ENCODE measurements around the gene COL5A1.

The COL5A1 gene

GRCh38 chr9:134839455-134840125 lies 198.0 kb downstream of the COL5A1 start:
- no peak for DNase-seq (ENCODE audit: low read depth, low spot score)
- no peaks in the 10 kb centered on the region for H3K9me3 ChIP-seq (ENCODE audit: insufficient read depth, low read length)
- H3K4me3 ChIP-seq (ENCODE audit: insufficient read length, low read depth), result no peak overlapping the region
- TF ChIP-seq YY1 (IDR thresholded peaks at IDR 0.05; ENCODE audit: insufficient read depth, insufficient read length) (no peak), SUZ12 (IDR thresholded peaks at IDR 0.05; ENCODE audit: extremely low read depth, insufficient read depth, insufficient read length) (no peak), ZNF274 (IDR thresholded peaks at IDR 0.05; ENCODE audit: low read depth, low read length) (no peak)
- peak overlapping the region; percentile 9 for H3K9ac ChIP-seq (ENCODE audit: insufficient read length, low read depth)
- H3K27me3 ChIP-seq (ENCODE audit: insufficient read depth, insufficient read length), result no peaks in the 10 kb centered on the region
- peaks cover 8% of the 10 kb centered on the region for H3K4me1 ChIP-seq (ENCODE audit: insufficient read depth, insufficient read length)
- peaks cover 71% of the 10 kb centered on the region for H3K36me3 ChIP-seq (ENCODE audit: insufficient read depth, insufficient read length, low read length)

DNA sequence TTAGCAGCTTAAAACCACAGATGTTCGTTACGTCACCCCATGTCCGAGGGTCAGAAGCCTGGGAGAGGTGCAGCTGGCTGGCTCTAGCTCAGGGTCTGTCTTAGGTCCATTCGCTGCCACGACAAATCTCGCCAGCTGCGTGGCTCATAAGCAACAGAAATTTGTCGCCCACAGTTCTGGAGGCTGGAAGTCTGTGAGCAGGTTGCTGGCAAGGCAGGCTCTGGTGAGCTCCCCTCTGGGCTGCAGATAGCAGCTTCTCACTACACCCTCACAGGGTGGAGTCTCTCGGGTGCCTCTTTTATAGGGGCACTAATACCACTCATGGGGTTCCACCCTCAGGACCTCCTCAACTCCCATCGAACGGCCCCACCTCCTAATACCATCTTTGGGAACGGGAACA lies 198.9 kb downstream of the COL5A1 start:
- Histone ChIP-seq H3K4me3 (ENCODE audit: insufficient read length, low read depth) (no peak overlapping the region), H3K9ac (ENCODE audit: insufficient read length, low read depth) (no peak overlapping the region), H3K27me3 (ENCODE audit: insufficient read depth, insufficient read length) (no peaks in the 10 kb centered on the region), H3K4me1 (ENCODE audit: insufficient read depth, insufficient read length) (peaks cover 7% of the 10 kb centered on the region), H3K36me3 (ENCODE audit: insufficient read depth, insufficient read length, low read length) (peaks cover 67% of the 10 kb centered on the region), H3K9me3 (ENCODE audit: insufficient read depth, low read length) (no peaks in the 10 kb centered on the region)
- TF ChIP-seq SUZ12 (IDR thresholded peaks at IDR 0.05; ENCODE audit: extremely low read depth, insufficient read depth, insufficient read length) (no peak), YY1 (IDR thresholded peaks at IDR 0.05; ENCODE audit: insufficient read depth, insufficient read length) (no peak)
- no peak for DNase-seq (ENCODE audit: low read depth, low spot score)

GRCh38 chr9:134841180-134841904 lies 199.7 kb downstream of the COL5A1 start:
- Histone ChIP-seq H3K27me3 (ENCODE audit: insufficient read depth, insufficient read length) (no peaks in the 10 kb centered on the region), H3K36me3 (ENCODE audit: insufficient read depth, insufficient read length, low read length) (peaks cover 64% of the 10 kb centered on the region), H3K9me3 (ENCODE audit: insufficient read depth, low read length) (no peaks in the 10 kb centered on the region), H3K4me1 (ENCODE audit: insufficient read depth, insufficient read length) (peaks cover 6% of the 10 kb centered on the region), H3K4me3 (ENCODE audit: insufficient read length, low read depth) (no peak overlapping the region), H3K9ac (ENCODE audit: insufficient read length, low read depth) (no peak overlapping the region)
- DNase-seq (ENCODE audit: low read depth, low spot score), result no peak
- TF ChIP-seq ZNF274 (IDR thresholded peaks at IDR 0.05; ENCODE audit: low read depth, low read length) (no peak), SUZ12 (IDR thresholded peaks at IDR 0.05; ENCODE audit: extremely low read depth, insufficient read depth, insufficient read length) (no peak), YY1 (IDR thresholded peaks at IDR 0.05; ENCODE audit: insufficient read depth, insufficient read length) (no peak)

DNA sequence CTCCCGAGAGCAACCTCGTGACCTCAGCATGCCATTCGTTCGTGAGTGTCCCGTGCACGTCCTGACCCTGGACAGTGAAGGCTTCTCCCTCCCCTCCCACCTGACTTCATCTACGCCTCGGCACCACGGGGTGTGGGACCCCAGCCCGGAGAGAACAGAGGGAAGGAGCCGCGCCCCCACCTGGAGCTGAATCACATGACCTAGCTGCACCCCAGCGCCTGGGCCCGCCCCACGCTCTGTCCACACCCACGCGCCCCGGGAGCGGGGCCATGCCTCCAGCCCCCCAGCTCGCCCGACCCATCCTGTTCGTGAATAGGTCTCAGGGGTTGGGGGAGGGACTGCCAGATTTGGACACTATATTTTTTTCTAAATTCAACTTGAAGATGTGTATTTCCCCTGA lies 200.7 kb downstream of the COL5A1 start:
- no peak for DNase-seq (ENCODE audit: low read depth, low spot score)
- Histone ChIP-seq H3K9ac (ENCODE audit: insufficient read length, low read depth) (no peak overlapping the region), H3K36me3 (ENCODE audit: insufficient read depth, insufficient read length, low read length) (peaks cover 55% of the 10 kb centered on the region), H3K27me3 (ENCODE audit: insufficient read depth, insufficient read length) (no peaks in the 10 kb centered on the region), H3K4me3 (ENCODE audit: insufficient read length, low read depth) (no peak overlapping the region), H3K9me3 (ENCODE audit: insufficient read depth, low read length) (no peaks in the 10 kb centered on the region), H3K4me1 (ENCODE audit: insufficient read depth, insufficient read length) (peaks cover 6% of the 10 kb centered on the region)
- TF ChIP-seq ZNF274 (IDR thresholded peaks at IDR 0.05; ENCODE audit: low read depth, low read length) (no peak), SUZ12 (IDR thresholded peaks at IDR 0.05; ENCODE audit: extremely low read depth, insufficient read depth, insufficient read length) (no peak), YY1 (IDR thresholded peaks at IDR 0.05; ENCODE audit: insufficient read depth, insufficient read length) (no peak)

GRCh38 chr9:134843740-134844139 lies 202.1 kb downstream of the COL5A1 start:
- no peak for TF ChIP-seq YY1 (IDR thresholded peaks at IDR 0.05; ENCODE audit: insufficient read depth, insufficient read length)
- TF ChIP-seq SUZ12 (IDR thresholded peaks at IDR 0.05; ENCODE audit: extremely low read depth, insufficient read depth, insufficient read length), result no peak
- no peak for TF ChIP-seq ZNF274 (IDR thresholded peaks at IDR 0.05; ENCODE audit: low read depth, low read length)
- Histone ChIP-seq H3K27me3 (ENCODE audit: insufficient read depth, insufficient read length) (no peaks in the 10 kb centered on the region), H3K36me3 (ENCODE audit: insufficient read depth, insufficient read length, low read length) (peaks cover 43% of the 10 kb centered on the region), H3K4me3 (ENCODE audit: insufficient read length, low read depth) (no peak overlapping the region), H3K4me1 (ENCODE audit: insufficient read depth, insufficient read length) (peaks cover 8% of the 10 kb centered on the region), H3K9me3 (ENCODE audit: insufficient read depth, low read length) (peaks cover 3% of the 10 kb centered on the region; the same call in 1 of the 2 replicates), H3K9ac (ENCODE audit: insufficient read length, low read depth) (no peak overlapping the region)
- DNase-seq (ENCODE audit: low read depth, low spot score), result no peak

DNA sequence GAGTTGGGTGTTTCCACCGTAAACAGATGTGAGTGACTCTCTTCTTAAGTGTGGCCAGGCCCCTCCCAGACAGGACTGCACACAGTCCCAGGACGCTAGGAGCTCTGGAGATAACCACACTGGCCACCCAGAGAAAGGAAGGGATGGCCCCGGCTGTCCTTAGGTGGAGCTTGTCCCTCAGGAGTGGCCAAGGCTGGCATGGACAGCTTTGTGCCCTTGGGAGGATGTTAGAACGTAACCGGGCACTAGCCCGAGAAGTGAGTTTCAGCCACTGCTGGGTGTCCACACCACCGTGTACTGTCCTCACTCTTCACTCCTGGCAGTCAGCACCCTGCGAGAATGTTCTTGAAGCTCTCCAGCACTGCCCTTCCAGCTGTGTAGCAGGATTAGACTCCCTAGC lies 203.2 kb downstream of the COL5A1 start:
- no peaks in the 10 kb centered on the region for H3K27me3 ChIP-seq (ENCODE audit: insufficient read depth, insufficient read length)
- H3K4me1 ChIP-seq (ENCODE audit: insufficient read depth, insufficient read length), result peaks cover 6% of the 10 kb centered on the region
- DNase-seq (ENCODE audit: low read depth, low spot score), result no peak
- TF ChIP-seq YY1 (IDR thresholded peaks at IDR 0.05; ENCODE audit: insufficient read depth, insufficient read length) (no peak), SUZ12 (IDR thresholded peaks at IDR 0.05; ENCODE audit: extremely low read depth, insufficient read depth, insufficient read length) (no peak), ZNF274 (IDR thresholded peaks at IDR 0.05; ENCODE audit: low read depth, low read length) (no peak)
- no peak overlapping the region for H3K4me3 ChIP-seq (ENCODE audit: insufficient read length, low read depth)
- H3K9ac ChIP-seq (ENCODE audit: insufficient read length, low read depth), result no peak overlapping the region
- H3K9me3 ChIP-seq (ENCODE audit: insufficient read depth, low read length), result peaks cover 13% of the 10 kb centered on the region; the same call in 1 of the 2 replicates
- H3K36me3 ChIP-seq (ENCODE audit: insufficient read depth, insufficient read length, low read length), result peaks cover 38% of the 10 kb centered on the region

GRCh38 chr9:134846187-134846586 lies 204.6 kb downstream of the COL5A1 start:
- no peak for TF ChIP-seq SUZ12 (IDR thresholded peaks at IDR 0.05; ENCODE audit: extremely low read depth, insufficient read depth, insufficient read length)
- no peak for TF ChIP-seq YY1 (IDR thresholded peaks at IDR 0.05; ENCODE audit: insufficient read depth, insufficient read length)
- TF ChIP-seq ZNF274 (IDR thresholded peaks at IDR 0.05; ENCODE audit: low read depth, low read length), result no peak
- DNase-seq (ENCODE audit: low read depth, low spot score), result no peak
- no peak overlapping the region for H3K4me3 ChIP-seq (ENCODE audit: insufficient read length, low read depth)
- peaks cover 32% of the 10 kb centered on the region for H3K36me3 ChIP-seq (ENCODE audit: insufficient read depth, insufficient read length, low read length)
- H3K9ac ChIP-seq (ENCODE audit: insufficient read length, low read depth), result no peak overlapping the region
- H3K9me3 ChIP-seq (ENCODE audit: insufficient read depth, low read length), result peaks cover 27% of the 10 kb centered on the region
- H3K4me1 ChIP-seq (ENCODE audit: insufficient read depth, insufficient read length), result peaks cover 3% of the 10 kb centered on the region
- no peaks in the 10 kb centered on the region for H3K27me3 ChIP-seq (ENCODE audit: insufficient read depth, insufficient read length)
